OCI-LY3 (cell line): Measurements from ENCODE around the gene C2orf68.

Source experiments
- CTCF ChIP-seq: fragments of 200-600, 300-600 bp; sonication (generic); IDR thresholded peaks from 2 replicates; pipeline ENCODE4 v1.5.1; 2014; ENCODE audit warnings: antibody characterized with exemption, low read length, low read depth
- EZH2phosphoT487 ChIP-seq: fragments of 200-600 bp; shearing (Covaris generic); IDR thresholded peaks from 2 replicates; pipeline ENCODE4 v1.6.1; 2018; ENCODE audit warnings: antibody characterized with exemption, mixed run types, low read depth

- TF ChIP-seq CTCF (no peak), EZH2phosphoT487 (no peak)
Observed at GRCh38 chr2:85631316-85631715, 19.4 kb upstream of the C2orf68 start.
